Neural cell (in vitro differentiated cells): ENCODE measurements around the gene HLCS. TPM values are rescaled to one million over a fixed set of nuclear protein-coding genes. Genes with fewer than 3 reads are reported as not detected.
"Not testable (repeated sequence)": the region's sequence is repeated elsewhere in the genome, so short reads cannot be mapped to it uniquely, and the experiment has no call there.

Experiments used
- H2AFZ ChIP-seq: fragments of 200-600, 300-800 bp; sonication (generic), shearing (Covaris generic); 2 replicates; pipeline ENCODE4 v1.6.0; 2014; ENCODE audit warnings: low read depth, mild to moderate bottlenecking, antibody characterized with exemption, low read length, moderate library complexity
- H3F3A ChIP-seq: fragments of 200-600 bp; shearing (Covaris generic); 2 replicates; pipeline ENCODE4 v1.6.1; 2016; ENCODE audit warnings: mild to moderate bottlenecking, moderate library complexity, mixed read lengths, antibody characterized with exemption, low read length; ENCODE audit not compliant: insufficient read depth, poor library complexity, severe bottlenecking
- H3K27ac ChIP-seq: fragments of 200-600, 300-800 bp; sonication (generic), shearing (Covaris generic); 2 replicates; pipeline ENCODE4 v1.5.1; 2014; ENCODE audit warnings: mild to moderate bottlenecking, low read length, moderate library complexity
- H3K27me3 ChIP-seq: fragments of 300-800, 200-600 bp; sonication (generic), shearing (Covaris generic); 2 replicates; pipeline ENCODE4 v1.6.0; 2014; ENCODE audit warnings: mild to moderate bottlenecking, low read depth, low read length, moderate library complexity; ENCODE audit not compliant: insufficient read depth
- H3K36me3 ChIP-seq: fragments of 300-800, 200-600 bp; sonication (generic), shearing (Covaris generic); 2 replicates; pipeline ENCODE4 v1.5.1; 2014; ENCODE audit warnings: mild to moderate bottlenecking, antibody characterized with exemption, low read length, moderate library complexity; ENCODE audit not compliant: insufficient read depth
- H3K4me2 ChIP-seq: fragments of 300-800, 200-600 bp; sonication (generic), shearing (Covaris generic); 2 replicates; pipeline ENCODE4 v1.6.0; 2014; ENCODE audit warnings: mild to moderate bottlenecking, low read length
- H3K4me3 ChIP-seq: fragments of 300-800, 200-600 bp; sonication (generic), shearing (Covaris generic); 2 replicates; pipeline ENCODE4 v1.5.1; 2014; ENCODE audit warnings: mild to moderate bottlenecking, low read length, moderate library complexity
- H3K79me2 ChIP-seq: fragments of 200-600 bp; shearing (Covaris generic); replicated peaks from 2 replicates; pipeline ENCODE4 v1.6.0; 2014; ENCODE audit warnings: mild to moderate bottlenecking, low read length, moderate library complexity; ENCODE audit not compliant: insufficient read depth
- H3K9ac ChIP-seq: fragments of 300-800, 200-600 bp; sonication (generic), shearing (Covaris generic); 2 replicates; pipeline ENCODE4 v1.6.1; 2016; ENCODE audit warnings: mild to moderate bottlenecking, low read length, mixed read lengths
- H3K9me2 ChIP-seq: fragments of 200-600 bp; shearing (Covaris generic); 2 replicates; pipeline ENCODE4 v1.6.1; 2016; ENCODE audit warnings: mild to moderate bottlenecking, low read length, mixed read lengths; ENCODE audit not compliant: insufficient read depth
- H3K9me3 ChIP-seq: fragments of 200-600, 300-800 bp; sonication (generic), shearing (Covaris generic); 2 replicates; pipeline ENCODE4 v1.6.1; 2016; ENCODE audit warnings: mild to moderate bottlenecking, mixed run types, low read length, moderate library complexity, mixed read lengths
- H4K20me1 ChIP-seq: fragments of 200-600 bp; shearing (Covaris generic); 2 replicates; pipeline ENCODE4 v1.6.1; 2016; ENCODE audit warnings: mild to moderate bottlenecking, mixed run types; ENCODE audit not compliant: insufficient read depth
- CTCF ChIP-seq: fragments of 450-650 bp; IDR thresholded peaks from 2 replicates; pipeline ENCODE4 v1.5.1; 2014; ENCODE audit warnings: antibody characterized with exemption, mild to moderate bottlenecking, moderate library complexity; ENCODE audit not compliant: poor library complexity, severe bottlenecking
- EP300 ChIP-seq: fragments of 450-650 bp; conservative IDR thresholded peaks from 2 replicates; pipeline ENCODE4 v1.6.1; 2014; ENCODE audit warnings: antibody characterized with exemption, mild to moderate bottlenecking, moderate library complexity; ENCODE audit not compliant: poor library complexity, severe bottlenecking
- EZH2 ChIP-seq: fragments of 200-600, 300-800 bp; shearing (Covaris generic), sonication (generic); IDR thresholded peaks from 2 replicates; pipeline ENCODE4 v1.6.1; 2014; ENCODE audit warnings: antibody characterized with exemption, low read length, borderline replicate concordance, mild to moderate bottlenecking; ENCODE audit not compliant: insufficient read depth, poor library complexity, severe bottlenecking
- MXI1 ChIP-seq: fragments of 450-650 bp; conservative IDR thresholded peaks from 2 replicates; pipeline ENCODE4 v1.6.1; 2014; ENCODE audit warnings: antibody characterized with exemption, mild to moderate bottlenecking; ENCODE audit not compliant: poor library complexity, severe bottlenecking
- POLR2AphosphoS5 ChIP-seq: IDR thresholded peaks from 2 replicates; pipeline ENCODE4 v1.6.1; 2012
- RAD21 ChIP-seq: fragments of 450-650 bp; conservative IDR thresholded peaks from 2 replicates; pipeline ENCODE4 v1.6.1; 2014; ENCODE audit warnings: antibody characterized with exemption, mild to moderate bottlenecking, moderate library complexity
- SMC3 ChIP-seq: fragments of 450-650 bp; conservative IDR thresholded peaks from 2 replicates; pipeline ENCODE4 v1.6.1; 2014; ENCODE audit warnings: antibody characterized with exemption, mild to moderate bottlenecking, moderate library complexity; ENCODE audit not compliant: poor library complexity
- TAF1 ChIP-seq: IDR thresholded peaks from 2 replicates; pipeline ENCODE4 v1.6.1; 2012; ENCODE audit warnings: low read depth
- polyA plus RNA-seq: library from polyadenylated mRNA; depleted of rRNA; stranded (reverse); fragments of >200 nt; gene quantifications from 2 replicates; pipeline ENCODE4 v1.2.3, GENCODE V29; 2014

The HLCS gene
- polyA plus RNA-seq, 1 donor from 2014 or later, result 12.1 TPM

GRCh38 chr21:36990508-36991205 lies 24.2 kb upstream of the HLCS start:
- H3K36me3 ChIP-seq, result no peaks in the 10 kb centered on the region
- H3K27ac ChIP-seq, result peak overlapping the region; percentile 77
- TF ChIP-seq RAD21 (no peak), CTCF (no peak), EP300 (no peak), MXI1 (no peak)
- H3K9me3 ChIP-seq, result no peaks in the 10 kb centered on the region
- no peaks in the 10 kb centered on the region for H3K27me3 ChIP-seq
- H4K20me1 ChIP-seq, result no peaks in the 10 kb centered on the region
- no peaks in the 10 kb centered on the region for H3K79me2 ChIP-seq
- no peaks in the 10 kb centered on the region for H3K9me2 ChIP-seq
- peak overlapping the region; percentile 74 for H3K4me3 ChIP-seq
- H3F3A ChIP-seq, result peaks cover 3% of the 10 kb centered on the region
- H3K4me2 ChIP-seq, result no peak overlapping the region
- peak overlapping the region; percentile 90 for H2AFZ ChIP-seq
- peak overlapping the region; percentile 79 for H3K9ac ChIP-seq

DNA sequence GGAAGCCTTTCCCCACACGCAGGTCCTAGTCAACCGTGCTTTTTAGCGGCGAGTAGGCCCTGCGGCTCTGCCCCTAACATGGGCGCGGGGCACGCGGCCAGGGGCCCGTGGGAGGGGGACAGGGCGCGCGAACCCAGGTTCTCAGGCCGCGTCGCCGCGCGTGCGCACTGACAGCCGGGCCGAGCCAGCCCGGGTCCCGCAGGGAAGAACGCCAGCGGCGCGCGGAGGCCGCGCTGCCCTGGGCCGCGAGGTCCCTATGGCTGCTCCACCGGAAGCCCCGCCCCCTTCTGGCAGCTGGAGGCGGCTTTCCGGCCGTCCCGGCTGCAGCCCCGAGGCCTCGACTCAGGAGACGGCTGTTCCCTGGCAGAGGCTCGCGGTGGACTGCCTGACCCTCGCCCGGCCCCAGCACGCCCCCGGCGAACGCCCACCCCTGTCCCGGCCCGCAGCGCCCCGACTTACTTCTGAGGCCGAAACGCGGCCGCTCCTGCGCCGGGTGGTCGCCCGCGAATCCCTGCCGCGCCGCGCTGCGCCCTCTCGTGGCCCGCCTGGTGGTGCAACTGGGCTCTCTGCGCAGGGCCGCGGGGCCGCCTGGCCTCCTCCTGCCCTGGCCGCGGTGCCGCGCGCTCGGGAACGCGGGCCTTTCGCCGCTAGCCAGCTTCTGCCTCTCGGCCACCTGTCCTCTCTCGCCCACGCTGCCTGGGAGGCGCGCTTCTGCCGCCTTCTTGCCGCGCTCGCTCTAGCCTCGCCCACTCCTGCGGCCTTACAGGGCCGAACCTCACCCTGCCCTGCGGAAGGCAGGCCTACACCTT lies 23.4 kb upstream of the HLCS start:
- Histone ChIP-seq H3K79me2 (no peaks in the 10 kb centered on the region), H3K27ac (peak overlapping the region; percentile 77), H2AFZ (peak overlapping the region; percentile 90), H3K4me2 (no peak overlapping the region), H3K9ac (peak overlapping the region; percentile 79), H3K27me3 (no peaks in the 10 kb centered on the region), H3K9me2 (no peaks in the 10 kb centered on the region), H3F3A (peaks cover 3% of the 10 kb centered on the region), H3K9me3 (no peaks in the 10 kb centered on the region), H3K4me3 (peak overlapping the region; percentile 74), H4K20me1 (no peaks in the 10 kb centered on the region), H3K36me3 (no peaks in the 10 kb centered on the region)
- TF ChIP-seq MXI1 (peak; percentile 72), SMC3 (peak; percentile 97), POLR2AphosphoS5 (no peak), CTCF (peak; percentile 98), TAF1 (peak; percentile 39), EZH2 (no peak), RAD21 (peak; percentile 84), EP300 (peak; percentile 60)

DNA sequence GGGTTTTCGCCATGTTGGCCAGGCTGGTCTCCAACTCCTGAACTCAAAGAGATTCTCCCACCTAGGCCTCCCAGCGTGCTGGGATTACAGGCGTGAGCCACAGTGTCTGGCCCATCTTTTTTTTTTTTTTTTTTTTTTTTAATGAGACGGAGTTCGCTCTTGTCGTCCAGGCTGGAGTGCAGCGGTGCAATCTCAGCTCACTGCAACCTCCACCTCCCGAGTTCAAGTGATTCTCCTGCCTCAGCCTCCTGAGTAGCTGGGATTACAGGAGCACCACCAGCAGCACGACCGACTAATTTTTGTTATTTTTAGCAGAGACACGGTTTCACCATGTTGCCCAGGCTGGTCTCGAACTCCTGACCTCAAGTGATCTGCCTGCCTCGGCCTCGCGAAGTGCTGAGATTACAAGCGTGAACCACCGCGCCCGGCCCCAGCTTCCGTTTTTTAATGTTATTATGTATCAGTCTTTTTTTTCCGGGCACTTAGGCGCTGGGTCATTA lies 22.8 kb upstream of the HLCS start:
- Histone ChIP-seq H3K4me3 (peak overlapping the region; percentile 74), H3K27ac (peak overlapping the region; percentile 77), H3K9ac (peak overlapping the region; percentile 79)
- not testable (repeated sequence) for H3K9me2 ChIP-seq, H3F3A ChIP-seq, H3K9me3 ChIP-seq, H2AFZ ChIP-seq, H3K79me2 ChIP-seq, H3K4me2 ChIP-seq, H4K20me1 ChIP-seq, H3K27me3 ChIP-seq, H3K36me3 ChIP-seq
